AG09319 (cell line): Measurements from ENCODE around the gene TNFRSF19.

ENCODE experiments used
- DNase-seq: peaks from one replicate; pipeline ENCODE4 v3.0.0-alpha.2; 2010; ENCODE audit warnings: low read depth; ENCODE audit errors: extremely low read depth
- CTCF ChIP-seq: IDR thresholded peaks from 2 replicates; pipeline ENCODE4 v1.5.1; 2011; ENCODE audit warnings: low read depth, mild to moderate bottlenecking, inconsistent platforms, low read length, moderate library complexity

The TNFRSF19 gene

DNA sequence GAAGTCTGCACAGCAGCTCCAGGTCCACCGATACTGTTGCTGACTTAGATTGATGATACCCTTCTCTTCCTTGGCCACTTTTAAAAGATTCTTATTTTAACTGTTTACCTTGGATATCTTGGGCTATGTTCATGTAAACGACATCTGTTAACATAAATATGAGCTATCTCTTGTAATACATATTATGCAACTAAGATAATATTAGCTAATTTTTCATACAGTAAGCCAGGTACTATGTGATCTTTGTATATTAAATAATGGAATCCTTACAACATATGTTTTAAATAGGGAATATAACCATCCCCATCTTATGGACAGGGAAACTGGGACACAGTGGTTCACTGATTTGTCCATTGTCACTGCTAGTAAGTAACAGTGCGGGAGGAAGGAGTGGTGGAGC, 37.9 kb downstream of the TNFRSF19 start:
- DNase-seq: no peak
- no peak for TF ChIP-seq CTCF

- no peak for DNase-seq
- TF ChIP-seq CTCF: no peak
These were observed 38.6 kb downstream of the TNFRSF19 start for GRCh38 chr13:23608701-23609413.

GRCh38 chr13:23609414-23609760, 39.2 kb downstream of the TNFRSF19 start:
- no peak for TF ChIP-seq CTCF
- no peak for DNase-seq

- DNase-seq: no peak
- no peak for TF ChIP-seq CTCF
These were observed 39.8 kb downstream of the TNFRSF19 start for GRCh38 chr13:23609874-23610576.

DNA sequence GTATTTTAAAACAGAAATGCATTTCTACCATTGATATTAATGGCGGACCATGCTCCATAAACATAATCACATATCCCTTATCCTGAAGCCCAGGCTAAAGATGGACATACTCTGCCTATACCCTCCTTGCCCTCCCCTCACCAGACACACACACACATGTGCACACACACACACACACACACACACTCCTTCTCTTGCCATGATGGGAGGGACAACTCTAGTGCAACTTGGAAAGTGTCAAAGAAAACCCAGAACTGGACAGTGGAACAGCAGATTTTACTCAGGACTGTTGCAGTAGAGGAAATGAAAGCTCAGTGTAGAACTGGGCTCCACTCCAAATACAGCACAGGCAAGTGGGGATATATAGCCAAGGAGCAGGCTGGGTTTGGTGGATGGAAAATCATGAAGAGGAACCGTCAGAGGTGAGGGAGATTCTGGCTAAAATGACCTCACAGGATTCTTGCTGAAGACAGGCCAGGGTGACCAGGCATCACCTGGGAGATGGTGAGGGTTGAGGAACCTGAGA, 40.8 kb downstream of the TNFRSF19 start:
- DNase-seq: no peak
- no peak for TF ChIP-seq CTCF

DNA sequence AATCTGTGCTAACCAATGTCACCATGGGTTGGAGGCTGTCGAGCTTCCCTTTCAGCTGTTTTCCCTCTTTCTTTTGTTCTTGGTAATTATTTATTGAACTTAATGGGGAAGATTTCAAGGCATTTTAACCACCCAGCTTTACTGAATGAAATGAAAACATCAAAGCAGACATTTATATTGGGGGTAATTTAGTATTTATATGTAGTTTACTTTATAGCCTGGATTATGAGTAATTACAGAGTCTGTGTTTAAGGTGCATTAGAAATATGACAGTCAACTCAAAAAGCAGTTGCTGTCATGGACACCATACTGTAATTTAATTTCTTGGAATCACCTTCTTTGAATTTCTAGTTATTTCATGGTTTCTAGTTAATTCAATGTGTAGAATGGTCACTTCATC, 42.0 kb downstream of the TNFRSF19 start:
- no peak for DNase-seq
- no peak for TF ChIP-seq CTCF

DNA sequence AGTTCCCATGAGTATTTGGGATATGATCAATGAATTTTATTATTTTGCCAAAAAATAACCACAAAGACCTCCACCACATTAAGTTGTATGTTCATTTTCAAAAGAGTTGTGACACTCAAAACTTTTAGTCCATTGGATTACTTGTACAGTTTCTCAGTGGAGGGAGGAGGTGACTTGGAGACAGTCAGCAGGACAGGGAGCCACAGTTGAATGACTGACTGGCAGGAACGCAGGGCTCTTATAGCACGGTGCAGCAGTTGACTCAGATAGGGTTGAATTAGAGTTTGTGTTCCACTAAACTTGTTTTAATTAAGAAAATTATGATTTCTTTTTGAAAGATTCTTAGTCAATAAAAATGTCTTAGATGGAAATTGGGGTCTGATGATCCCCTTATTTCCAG, 42.5 kb downstream of the TNFRSF19 start:
- no peak for TF ChIP-seq CTCF
- DNase-seq: no peak
